Esophagus squamous epithelium (tissue), 5 donors: ENCODE data around the gene FAM227B. TPM values are rescaled to one million over a fixed set of nuclear protein-coding genes. Genes with fewer than 3 reads are reported as not detected.
"Not testable (repeated sequence)": the region's sequence is repeated elsewhere in the genome, so short reads cannot be mapped to it uniquely, and the experiment has no call there.

Experiments used
- DNase-seq: peaks from one replicate; lab custom pipeline; 2025; lab: John Stamatoyannopoulos, UW
- H3K27ac ChIP-seq, 4 donors: fragments of 200-600 bp; sonication (generic); one replicate each; pipeline ENCODE4 v1.5.1; 2016 to 2019; ENCODE audit warnings: mild to moderate bottlenecking in 1 of 4
- H3K27me3 ChIP-seq, 4 donors: fragments of 200-600 bp; sonication (generic); 1 replicate in 3 of 4; 2 replicates in 1 of 4; pipeline versions ENCODE4 v1.5.1 to v1.6.0; 2017 to 2021; ENCODE audit warnings: antibody characterized with exemption in 1 of 4
- H3K36me3 ChIP-seq, 3 donors: fragments of 200-600 bp; sonication (generic); one replicate each; pipeline ENCODE4 v1.5.1; 2016 to 2019
- H3K4me1 ChIP-seq, 3 donors: fragments of 200-600 bp; sonication (generic); one replicate each; pipeline ENCODE4 v1.5.1; 2017 to 2019
- H3K4me3 ChIP-seq, 4 donors: fragments of 200-600 bp; sonication (generic); 1 replicate in 3 of 4; 2 replicates in 1 of 4; pipeline ENCODE4 v1.5.1; 2016 to 2019; ENCODE audit warnings: mild to moderate bottlenecking in 2 of 4, moderate library complexity in 1 of 4
- H3K9me3 ChIP-seq, 3 donors: fragments of 200-600 bp; sonication (generic); one replicate each; pipeline ENCODE4 v1.5.1; 2016 to 2019
- CTCF ChIP-seq, 6 experiments: fragments of 450-650 bp in 4 of 6; fragments of 200-600 bp in 2 of 6; sonication (generic) in 2 of 6; IDR thresholded peaks; one replicate each; pipeline ENCODE4 v1.5.1; 2016 to 2019; ENCODE audit warnings: antibody characterized with exemption in 6 of 6, mild to moderate bottlenecking in 4 of 6, moderate library complexity in 4 of 6
- POLR2A ChIP-seq, 4 donors: fragments of 450-650 bp; IDR thresholded peaks; one replicate each; pipeline ENCODE4 v1.6.1; 2017; ENCODE audit warnings: antibody characterized with exemption in 4 of 4, mild to moderate bottlenecking in 4 of 4, moderate library complexity in 3 of 4
- WGBS, 2 donors: methylation state at CpG; one replicate each; pipeline ENCODE4 v1.1.5; 2018; 5-methylcytosine and 5-hydroxymethylcytosine counted together
- intact Hi-C: fragments of 100-400 bp; cut with DNase I; formaldehyde crosslinking; loops from one replicate; pipeline ENCODE4 v1.15.0; 2022
- total RNA-seq, 4 donors: library from RNA; depleted of rRNA; stranded (reverse); fragments of >200 nt; gene quantifications; one replicate each; pipeline ENCODE4 v1.1.0, GENCODE V29; 2016
- donor health status: DM: yes; HTN: yes; CAD: no.

Gene FAM227B
- total RNA-seq, 4 donors from 2014 or later: 0.80 to 4.4 (median 1.6) TPM

DNA sequence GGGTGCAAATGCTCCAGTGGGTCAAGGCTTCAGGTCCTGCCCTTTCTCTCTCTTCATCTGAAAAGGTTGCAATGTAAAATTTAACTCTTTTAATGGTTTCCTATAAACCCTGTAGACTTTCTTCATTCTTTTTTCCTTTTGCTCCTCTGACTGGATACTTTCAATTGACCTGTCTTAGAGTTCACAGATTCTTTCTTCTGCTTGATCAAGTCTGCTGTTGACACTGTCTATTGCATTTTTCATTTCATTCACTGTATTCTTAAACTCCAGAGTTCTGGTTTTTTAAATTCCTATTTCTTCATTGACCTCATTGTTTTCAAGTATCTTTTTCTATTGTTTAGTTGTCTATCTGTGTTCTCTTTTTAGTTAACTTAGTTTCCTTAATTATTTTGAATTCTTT lies 82.1 kb downstream of the FAM227B start:
- Histone ChIP-seq H3K27me3 (no peaks in the 10 kb centered on the region), H3K9me3 (peaks cover 0 to 14% (median 0%) of the 10 kb centered on the region in 3 donors), H3K4me3 (no peak overlapping the region), H3K36me3 (no peaks in the 10 kb centered on the region), H3K4me1 (no peaks in the 10 kb centered on the region), H3K27ac (no peak overlapping the region)
- no peak for DNase-seq
- intact Hi-C loops: no loop called here
- no peak for TF ChIP-seq CTCF (IDR thresholded peaks at IDR 0.05)
- no peak for TF ChIP-seq POLR2A (IDR thresholded peaks at IDR 0.05)

DNA sequence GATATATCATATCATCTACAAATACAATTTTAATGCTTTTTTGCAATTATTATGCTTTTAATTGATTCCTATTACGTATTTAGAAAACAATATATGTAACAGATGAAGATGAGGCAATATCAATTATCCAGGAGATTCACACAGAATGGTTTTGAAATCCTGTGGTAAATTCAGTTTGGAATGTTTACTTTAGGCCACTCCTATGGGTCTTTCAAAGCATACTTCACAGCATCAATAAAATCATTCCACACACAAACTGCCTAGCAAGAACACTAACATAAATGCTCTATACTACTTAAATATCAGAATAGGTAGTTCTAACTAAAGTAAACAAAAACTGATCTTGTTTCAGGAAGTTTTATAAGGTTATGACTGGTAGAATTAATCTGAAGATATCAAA lies 90.5 kb downstream of the FAM227B start:
- Histone ChIP-seq H3K36me3 (no peaks in the 10 kb centered on the region), H3K4me3 (no peak overlapping the region), H3K4me1 (no peaks in the 10 kb centered on the region), H3K27me3 (no peaks in the 10 kb centered on the region), H3K27ac (no peak overlapping the region), H3K9me3 (peaks cover 0 to 12% (median 0%) of the 10 kb centered on the region in 3 donors)
- intact Hi-C loops: no loop called here
- no peak for DNase-seq
- WGBS, 2 donors: 52 to 64% methylated on average over 1 of the region's 1 CpG
- no peak for TF ChIP-seq POLR2A (IDR thresholded peaks at IDR 0.05)
- no peak for TF ChIP-seq CTCF (IDR thresholded peaks at IDR 0.05)

- Histone ChIP-seq H3K9me3 (peaks cover 0 to 1% (median 0%) of the 10 kb centered on the region in 3 donors), H3K27ac (no peak overlapping the region), H3K36me3 (no peaks in the 10 kb centered on the region), H3K4me1 (no peaks in the 10 kb centered on the region), H3K4me3 (no peak overlapping the region), H3K27me3 (no peaks in the 10 kb centered on the region)
- no peak for DNase-seq
- WGBS, 2 donors: 63 to 71% methylated on average over 4 of the region's 4 CpGs
- TF ChIP-seq POLR2A (IDR thresholded peaks at IDR 0.05): no peak
- no peak for TF ChIP-seq CTCF (IDR thresholded peaks at IDR 0.05)
- intact Hi-C loops: no loop called here
Observed at GRCh38 chr15:49528289-49528688, 92.3 kb downstream of the FAM227B start.

GRCh38 chr15:49521802-49522201 lies 98.8 kb downstream of the FAM227B start:
- Histone ChIP-seq H3K27me3 (no peaks in the 10 kb centered on the region), H3K36me3 (no peaks in the 10 kb centered on the region), H3K4me3 (no peak overlapping the region), H3K4me1 (no peaks in the 10 kb centered on the region), H3K9me3 (peaks cover 0 to 16% (median 0%) of the 10 kb centered on the region in 3 donors), H3K27ac (no peak overlapping the region)
- intact Hi-C loops: no loop called here
- no peak for TF ChIP-seq POLR2A (IDR thresholded peaks at IDR 0.05)
- WGBS, 2 donors: 60 to 63% methylated on average over 3 of the region's 3 CpGs
- DNase-seq: no peak

DNA sequence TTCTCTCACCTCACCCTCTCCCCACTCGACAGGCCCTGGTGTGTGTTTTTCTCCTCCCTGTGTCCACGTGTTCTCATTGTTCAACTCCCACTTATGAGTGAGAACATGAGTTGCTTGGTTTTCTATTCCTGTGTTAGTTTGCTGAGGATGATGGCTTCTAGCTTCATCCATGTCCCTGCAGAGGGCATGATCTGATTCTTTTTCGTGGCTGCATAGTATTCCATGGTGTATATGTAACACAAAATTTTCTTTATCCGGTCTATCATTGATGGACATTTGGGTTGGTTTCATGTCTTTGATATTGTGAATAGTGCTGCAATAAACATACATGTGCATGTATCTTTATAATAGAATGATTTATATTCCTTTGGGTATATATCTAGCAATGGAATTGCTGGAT lies 107.9 kb downstream of the FAM227B start:
- H3K4me3 ChIP-seq, intact Hi-C loops: not testable (repeated sequence)

DNA sequence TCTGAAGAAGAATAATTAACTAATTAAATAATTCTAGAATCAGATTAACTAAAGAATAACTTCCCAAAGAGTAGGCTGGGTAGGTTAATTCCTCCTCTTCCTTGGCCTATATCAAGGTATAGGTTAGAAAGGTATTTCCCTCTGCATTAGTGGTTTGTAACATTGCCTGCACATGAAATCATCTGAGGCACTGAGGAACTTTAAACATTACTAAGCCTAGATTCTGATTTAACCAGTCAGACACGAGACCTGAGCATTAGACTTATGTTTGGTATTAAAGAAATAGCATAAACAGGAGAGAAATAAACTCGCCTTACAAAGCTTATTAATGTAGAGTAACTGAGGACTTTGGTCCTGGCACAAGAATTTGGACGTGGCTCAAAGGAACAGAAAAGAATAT lies 113.4 kb downstream of the FAM227B start:
- no peak for TF ChIP-seq POLR2A (IDR thresholded peaks at IDR 0.05)
- no peak for TF ChIP-seq CTCF (IDR thresholded peaks at IDR 0.05)
- Histone ChIP-seq H3K4me3 (no peak overlapping the region), H3K27ac (no peak overlapping the region), H3K36me3 (no peaks in the 10 kb centered on the region), H3K4me1 (no peaks in the 10 kb centered on the region), H3K9me3 (no peaks in the 10 kb centered on the region), H3K27me3 (no peaks in the 10 kb centered on the region)
- DNase-seq: no peak
- WGBS, 2 donors: 46 to 55% methylated on average over 3 of the region's 3 CpGs
- intact Hi-C loops: no loop called here

More for the DNA sequence above, 107.9 kb downstream of the FAM227B start:
- H3K27ac ChIP-seq, H3K27me3 ChIP-seq, H3K36me3 ChIP-seq, H3K9me3 ChIP-seq, H3K4me1 ChIP-seq, DNase-seq: not testable (repeated sequence)
- 84 to 86% methylated on average over 3 to 4 of the region's 4 CpGs for WGBS, 2 donors
